GM12878 (cell line): ENCODE results near the gene KANK4. TPM values are rescaled to one million over a fixed set of nuclear protein-coding genes. Genes with fewer than 3 reads are reported as not detected.

Experiments used
- ATAC-seq: fragments of 200-7000 bp; cut with Tn5 transposase; 3 replicates; pipeline ENCODE4 v1.9.1; 2020; ENCODE audit warnings: mild to moderate bottlenecking, moderate library complexity
- BruUV-seq: library from RNA; stranded (reverse); fragments of 400-500 nt; replicated peaks from 2 replicates; lab custom pipeline; 2021; lab: Mats Ljungman, UMichigan
- CTCF ChIA-PET: fragments of 300-600 bp; sonication (Branson Sonifier 250); formaldehyde crosslinking; extraction: SDS; loops from one replicate; lab custom pipeline; 2021; ENCODE audit warnings: inconsistent platforms; lab: Yijun Ruan, JAX
- POLR2A ChIA-PET: fragments of 350-600 bp; formaldehyde crosslinking; extraction: SDS; loops from one replicate; lab custom pipeline; 2021; ENCODE audit warnings: inconsistent platforms; lab: Charles Lee
- RAD21 ChIA-PET: fragments of 300-600 bp; sonication (Branson Sonifier 250); formaldehyde crosslinking; loops from one replicate; lab custom pipeline; 2023; ENCODE audit warnings: antibody characterized with exemption; ENCODE audit not compliant: unreplicated experiment; lab: Charles Lee
- SMC1A ChIA-PET: fragments of 300-600 bp; sonication (Branson Sonifier 250); formaldehyde crosslinking; loops from one replicate; lab custom pipeline; 2023; ENCODE audit not compliant: unreplicated experiment, uncharacterized antibody; lab: Charles Lee
- DNase-seq: peaks from one replicate; pipeline ENCODE4 v3.0.0-alpha.2; 2011; ENCODE audit warnings: low read depth, low spot score
- FAIRE-seq: peaks from 3 replicates; lab custom pipeline; 2011; peaks lifted over from hg19 to GRCh38; lab: Jason Lieb, UNC
- H2AFZ ChIP-seq: 2 replicates; pipeline ENCODE4 v1.6.0; 2011; ENCODE audit warnings: low read depth, low read length, control low read depth; ENCODE audit not compliant: control insufficient read depth
- H3K27ac ChIP-seq: 2 replicates; pipeline ENCODE4 v1.5.1; 2011; ENCODE audit warnings: control low read depth; ENCODE audit not compliant: control insufficient read depth, insufficient read depth
- H3K27me3 ChIP-seq, 2 experiments: replicated peaks in 1 of 2; 2 replicates each; pipeline versions ENCODE4 v1.6.0 to v1.6.1; 2011; ENCODE audit warnings: low read length in 1 of 2; ENCODE audit not compliant: control insufficient read depth in 2 of 2, insufficient read depth in 2 of 2
- H3K36me3 ChIP-seq, 2 experiments: 2 replicates each; pipeline ENCODE4 v1.5.1; 2011; ENCODE audit warnings: low read length in 1 of 2; ENCODE audit not compliant: control insufficient read depth in 2 of 2, insufficient read depth in 2 of 2
- H3K4me1 ChIP-seq: 2 replicates; pipeline ENCODE4 v1.6.1; 2011; ENCODE audit warnings: mild to moderate bottlenecking, low read length, moderate library complexity, mixed read lengths; ENCODE audit not compliant: control insufficient read depth, insufficient read depth
- H3K4me2 ChIP-seq: 2 replicates; pipeline ENCODE4 v1.6.0; 2011; ENCODE audit warnings: control low read depth; ENCODE audit not compliant: control insufficient read depth, insufficient read depth
- H3K4me3 ChIP-seq: fragments of 200-600 bp; sonication (generic); 2 replicates; pipeline ENCODE4 v1.5.1; 2016
- H3K79me2 ChIP-seq: 2 replicates; pipeline ENCODE4 v1.6.0; 2011; ENCODE audit warnings: low read length; ENCODE audit not compliant: control insufficient read depth, insufficient read depth
- H3K9ac ChIP-seq: 2 replicates; pipeline ENCODE4 v1.8.0; 2011; ENCODE audit warnings: low read length, control low read depth, mixed read lengths; ENCODE audit not compliant: control insufficient read depth, insufficient read depth
- H3K9me3 ChIP-seq: replicated peaks from 3 replicates; pipeline ENCODE4 v1.5.1; 2011; ENCODE audit warnings: mild to moderate bottlenecking, low read length; ENCODE audit not compliant: control insufficient read depth, insufficient read depth
- H4K20me1 ChIP-seq: 2 replicates; pipeline ENCODE4 v1.6.0; 2011; ENCODE audit not compliant: control insufficient read depth, insufficient read depth
- ASH2L ChIP-seq: fragments of 300-600, 200-600 bp; sonication (generic); IDR thresholded peaks from 2 replicates; pipeline ENCODE4 v1.6.1; 2017; ENCODE audit warnings: low read depth, mild to moderate bottlenecking, borderline replicate concordance
- KDM1A ChIP-seq: fragments of 200-600 bp; sonication (generic); IDR thresholded peaks from 2 replicates; pipeline ENCODE4 v1.6.1; 2016; ENCODE audit warnings: borderline replicate concordance
- MYB ChIP-seq: fragments of 150-350 bp; IDR thresholded peaks from 2 replicates; pipeline ENCODE4 v1.6.1; 2014; ENCODE audit warnings: mild to moderate bottlenecking, low read depth, low read length, borderline replicate concordance
- NBN ChIP-seq: fragments of 450-650 bp; IDR thresholded peaks from 2 replicates; pipeline ENCODE4 v1.6.1; 2016
- POLR2AphosphoS2 ChIP-seq: IDR thresholded peaks from 2 replicates; pipeline ENCODE4 v1.6.1; 2011; ENCODE audit warnings: low read depth, mild to moderate bottlenecking, low read length, improper control_type of control experiment, moderate library complexity
- SMARCA5 ChIP-seq: fragments of 450-650 bp; IDR thresholded peaks from 2 replicates; pipeline ENCODE4 v1.6.1; 2017; ENCODE audit warnings: mild to moderate bottlenecking
- SRF ChIP-seq, 2 experiments: IDR thresholded peaks; 2 replicates each; pipeline ENCODE4 v1.6.1; 2011; ENCODE audit warnings: low read depth in 2 of 2, low read length in 2 of 2, mild to moderate bottlenecking in 1 of 2, moderate library complexity in 1 of 2
- TCF3 ChIP-seq: IDR thresholded peaks from 2 replicates; pipeline ENCODE4 v1.6.1; 2012; ENCODE audit warnings: low read depth, mild to moderate bottlenecking, low read length, borderline replicate concordance; ENCODE audit not compliant: insufficient read depth
- WRNIP1 ChIP-seq: IDR thresholded peaks from 2 replicates; pipeline ENCODE4 v1.6.1; 2011; ENCODE audit warnings: low read depth, low read length, improper control_type of control experiment, borderline replicate concordance
- ZNF384 ChIP-seq: IDR thresholded peaks from 2 replicates; pipeline ENCODE4 v1.6.1; 2012; ENCODE audit warnings: low read depth, mild to moderate bottlenecking, low read length, improper control_type of control experiment, borderline replicate concordance
- WGBS: methylation state at CpG from one replicate; pipeline ENCODE4 v1.1.6; 2016; ENCODE audit warnings: low lambda C conversion rate; ENCODE audit not compliant: insufficient replicate concordance, insufficient coverage; ENCODE audit errors: missing lambda C conversion rate; 5-methylcytosine and 5-hydroxymethylcytosine counted together
- in situ Hi-C: fragments of 300-500 bp; cut with MboI; formaldehyde crosslinking; loops from 9 replicates; pipeline ENCODE4 v1.14.3; 2018; ENCODE audit warnings: mixed read lengths
- intact Hi-C: fragments of 100-400 bp; cut with micrococcal nuclease; formaldehyde crosslinking; loops from one replicate; pipeline ENCODE4 v1.14.2; 2022; ENCODE audit not compliant: unreplicated experiment
- polyA plus RNA-seq, 11 experiments: library from polyadenylated mRNA; depleted of rRNA in 4 of 11; unstranded in 6 of 11; stranded (reverse) in 5 of 11; fragments of >200 nt; fragmentation: Nextera tagmentation in 4 of 11; fragmentation: Illumina TruSeq in 1 of 11; extraction: Ambion mirVana in 4 of 11; extraction: Trizol in 1 of 11; gene quantifications; 1 replicate in 1 of 11; 2 replicates in 10 of 11; pipeline versions ENCODE4 v1.2.1 to v1.2.3, GENCODE V29; 2011 to 2016; ENCODE audit warnings: inconsistent platforms in 2 of 11, missing spikeins in 2 of 11, low read depth in 1 of 11
- total RNA-seq, 4 experiments: library from RNA; depleted of rRNA in 3 of 4; stranded (reverse); fragments of >200 nt in 3 of 4; fragmentation: Illumina TruSeq in 1 of 4; extraction: Trizol in 1 of 4; gene quantifications; 2 replicates each; pipeline versions ENCODE4 v1.2.1 to v1.2.3, GENCODE V29; 2013 to 2021
- TF ChIP-seq, protein P1 (sequence below): IDR thresholded peaks from 2 replicates; pipeline ENCODE4 v1.6.1; 2012; ENCODE audit warnings: mild to moderate bottlenecking, low read depth, low read length
- TF ChIP-seq, protein P2 (sequence below): IDR thresholded peaks from 2 replicates; pipeline ENCODE4 v1.6.1; 2011; ENCODE audit warnings: low read depth, low read length, improper control_type of control experiment, borderline replicate concordance
- TF ChIP-seq, protein P3 (sequence below): IDR thresholded peaks from 2 replicates; pipeline ENCODE4 v1.6.1; 2012; ENCODE audit warnings: low read depth, low read length, improper control_type of control experiment

KANK4 gene
- total and polyA plus RNA-seq, 10 of the 15 experiments (the other 5 are each of a cell fraction or from before 2014, with no cell fraction given): not detected

DNA sequence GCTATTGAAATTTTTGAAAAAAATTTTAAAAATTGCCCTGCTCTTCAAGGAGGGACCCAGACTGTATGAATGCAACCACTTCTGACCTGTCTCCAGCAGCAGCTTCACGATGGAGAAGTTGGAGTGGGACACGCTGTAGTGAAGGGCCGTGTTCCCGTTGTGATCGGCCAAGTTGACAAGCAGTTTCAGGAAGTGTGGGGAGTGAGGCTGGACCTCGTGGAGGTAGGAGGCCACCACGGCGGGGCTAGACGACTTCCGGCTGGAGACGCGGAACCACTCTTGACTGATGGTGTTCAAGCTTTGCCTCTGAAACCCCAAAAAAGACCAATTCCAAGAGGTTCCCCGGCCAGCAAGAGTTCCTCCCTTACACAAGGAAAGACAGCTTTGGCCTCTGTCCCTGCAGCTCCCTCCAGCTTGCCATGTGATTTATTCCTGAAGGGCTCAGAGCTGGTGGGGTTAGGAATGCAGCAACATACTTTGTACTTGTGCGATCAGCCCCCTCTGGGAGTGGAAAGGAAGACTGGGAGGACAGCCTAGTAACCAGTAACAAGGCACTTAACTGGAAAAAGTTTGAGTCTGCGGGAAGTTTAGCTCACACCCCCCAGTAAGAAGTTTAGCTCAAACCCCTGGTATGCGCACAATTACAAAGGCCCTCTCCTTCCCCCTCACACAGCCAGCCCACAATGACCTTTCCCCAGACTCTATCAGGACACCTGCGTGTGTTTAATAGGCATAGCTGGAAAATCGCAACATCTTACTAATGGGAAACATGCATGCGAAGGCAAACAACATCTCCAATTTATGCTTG, 56.0 kb downstream of the KANK4 start:
- Histone ChIP-seq H3K27ac (no peak overlapping the region), H3K4me3 (no peak overlapping the region), H3K4me1 (no peaks in the 10 kb centered on the region), H3K27me3 (no peaks in the 10 kb centered on the region; a peak in 1 of 4 replicates), H3K4me2 (no peak overlapping the region), H4K20me1 (no peaks in the 10 kb centered on the region), H3K36me3 (no peaks in the 10 kb centered on the region), H3K9ac (no peak overlapping the region), H3K79me2 (no peaks in the 10 kb centered on the region), H3K9me3 (no peaks in the 10 kb centered on the region), H2AFZ (no peak overlapping the region)
- intact Hi-C loops (no loop called here), in situ Hi-C loops (no loop called here)
- BruUV-seq: no TSS peak
- ATAC-seq (no peak), FAIRE-seq (no peak), DNase-seq (no peak)
- 59% methylated on average over 19 of the region's 19 CpGs for WGBS
- POLR2A ChIA-PET: no interaction called here
- TF ChIP-seq POLR2AphosphoS2: no peak
- no peak for TF ChIP-seq ASH2L
- no peak for TF ChIP-seq SMARCA5
- RAD21 ChIA-PET: no interaction called here
- SMC1A ChIA-PET: no interaction called here
- CTCF ChIA-PET: no interaction called here

DNA sequence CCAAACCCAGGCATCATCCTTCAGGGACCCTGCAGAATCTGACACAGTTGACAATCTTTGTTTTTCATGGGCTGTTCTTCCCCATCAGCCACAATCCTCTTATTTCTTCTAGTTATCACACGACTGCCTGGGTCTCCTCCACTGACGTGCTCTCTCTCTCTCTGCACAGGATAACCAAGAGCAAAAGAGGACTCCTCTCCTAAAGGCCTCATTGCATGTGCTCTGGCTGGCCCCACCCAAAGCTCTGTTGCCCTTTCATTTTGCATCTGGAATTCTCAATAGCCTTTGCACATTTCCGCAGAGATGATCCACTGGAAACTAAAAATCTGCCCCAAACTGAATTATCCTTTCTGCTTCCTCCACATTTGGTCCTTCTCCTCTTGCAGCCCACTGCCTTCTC, 58.5 kb downstream of the KANK4 start:
- in situ Hi-C loops (no loop called here), intact Hi-C loops (no loop called here)
- ChIA-PET SMC1A (no interaction called here), RAD21 (no interaction called here), CTCF (no interaction called here), POLR2A (no interaction called here)
- Histone ChIP-seq H3K79me2 (no peaks in the 10 kb centered on the region), H3K9me3 (no peaks in the 10 kb centered on the region), H3K36me3 (no peaks in the 10 kb centered on the region), H3K4me3 (no peak overlapping the region), H3K9ac (no peak overlapping the region), H4K20me1 (no peaks in the 10 kb centered on the region), H3K4me1 (no peaks in the 10 kb centered on the region), H3K4me2 (no peak overlapping the region), H2AFZ (no peak overlapping the region), H3K27me3 (no peaks in the 10 kb centered on the region; a peak in 2 of 4 replicates), H3K27ac (no peak overlapping the region)
- BruUV-seq: no TSS peak
- ATAC-seq (no peak), FAIRE-seq (no peak), DNase-seq (no peak)
- 10% methylated on average over 3 of the region's 3 CpGs for WGBS
- TF ChIP-seq WRNIP1 (no peak), MYB (no peak), TCF3 (no peak), SRF (IDR thresholded peaks at IDR 0.05; ENCODE audit: low read depth in 2 of 2, low read length in 2 of 2) (no peak), KDM1A (no peak), ZNF384 (no peak), NBN (no peak)
- TF ChIP-seq, protein P1, sequence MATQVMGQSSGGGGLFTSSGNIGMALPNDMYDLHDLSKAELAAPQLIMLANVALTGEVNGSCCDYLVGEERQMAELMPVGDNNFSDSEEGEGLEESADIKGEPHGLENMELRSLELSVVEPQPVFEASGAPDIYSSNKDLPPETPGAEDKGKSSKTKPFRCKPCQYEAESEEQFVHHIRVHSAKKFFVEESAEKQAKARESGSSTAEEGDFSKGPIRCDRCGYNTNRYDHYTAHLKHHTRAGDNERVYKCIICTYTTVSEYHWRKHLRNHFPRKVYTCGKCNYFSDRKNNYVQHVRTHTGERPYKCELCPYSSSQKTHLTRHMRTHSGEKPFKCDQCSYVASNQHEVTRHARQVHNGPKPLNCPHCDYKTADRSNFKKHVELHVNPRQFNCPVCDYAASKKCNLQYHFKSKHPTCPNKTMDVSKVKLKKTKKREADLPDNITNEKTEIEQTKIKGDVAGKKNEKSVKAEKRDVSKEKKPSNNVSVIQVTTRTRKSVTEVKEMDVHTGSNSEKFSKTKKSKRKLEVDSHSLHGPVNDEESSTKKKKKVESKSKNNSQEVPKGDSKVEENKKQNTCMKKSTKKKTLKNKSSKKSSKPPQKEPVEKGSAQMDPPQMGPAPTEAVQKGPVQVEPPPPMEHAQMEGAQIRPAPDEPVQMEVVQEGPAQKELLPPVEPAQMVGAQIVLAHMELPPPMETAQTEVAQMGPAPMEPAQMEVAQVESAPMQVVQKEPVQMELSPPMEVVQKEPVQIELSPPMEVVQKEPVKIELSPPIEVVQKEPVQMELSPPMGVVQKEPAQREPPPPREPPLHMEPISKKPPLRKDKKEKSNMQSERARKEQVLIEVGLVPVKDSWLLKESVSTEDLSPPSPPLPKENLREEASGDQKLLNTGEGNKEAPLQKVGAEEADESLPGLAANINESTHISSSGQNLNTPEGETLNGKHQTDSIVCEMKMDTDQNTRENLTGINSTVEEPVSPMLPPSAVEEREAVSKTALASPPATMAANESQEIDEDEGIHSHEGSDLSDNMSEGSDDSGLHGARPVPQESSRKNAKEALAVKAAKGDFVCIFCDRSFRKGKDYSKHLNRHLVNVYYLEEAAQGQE: no peak
- TF ChIP-seq, protein P2, sequence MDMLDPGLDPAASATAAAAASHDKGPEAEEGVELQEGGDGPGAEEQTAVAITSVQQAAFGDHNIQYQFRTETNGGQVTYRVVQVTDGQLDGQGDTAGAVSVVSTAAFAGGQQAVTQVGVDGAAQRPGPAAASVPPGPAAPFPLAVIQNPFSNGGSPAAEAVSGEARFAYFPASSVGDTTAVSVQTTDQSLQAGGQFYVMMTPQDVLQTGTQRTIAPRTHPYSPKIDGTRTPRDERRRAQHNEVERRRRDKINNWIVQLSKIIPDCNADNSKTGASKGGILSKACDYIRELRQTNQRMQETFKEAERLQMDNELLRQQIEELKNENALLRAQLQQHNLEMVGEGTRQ: no peak
- TF ChIP-seq, protein P3, sequence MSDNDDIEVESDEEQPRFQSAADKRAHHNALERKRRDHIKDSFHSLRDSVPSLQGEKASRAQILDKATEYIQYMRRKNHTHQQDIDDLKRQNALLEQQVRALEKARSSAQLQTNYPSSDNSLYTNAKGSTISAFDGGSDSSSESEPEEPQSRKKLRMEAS: no peak
